Immature natural killer cell (primary cell): ENCODE results near the gene IRF2. TPM values are rescaled to one million over a fixed set of nuclear protein-coding genes. Genes with fewer than 3 reads are reported as not detected.

Experiments used
- DNase-seq, 3 donors: peaks; one replicate each; pipeline ENCODE4 v3.0.0; 2022; ENCODE audit warnings: mixed read lengths in 1 of 3
- H3K27ac Mint-ChIP-seq, 6 donors: one replicate each; pipeline ENCODE4 v1.8.0; 2020; ENCODE audit warnings: mixed read lengths in 6 of 6, mild to moderate bottlenecking in 5 of 6, inconsistent platforms in 4 of 6, moderate library complexity in 3 of 6
- H3K27me3 Mint-ChIP-seq, 3 donors: one replicate each; pipeline ENCODE4 v1.8.0; 2020 to 2021; ENCODE audit warnings: low read depth in 3 of 3, mild to moderate bottlenecking in 3 of 3, mixed read lengths in 3 of 3, moderate library complexity in 3 of 3, inconsistent platforms in 1 of 3
- H3K36me3 Mint-ChIP-seq, 3 donors: one replicate each; pipeline ENCODE4 v1.8.0; 2020; ENCODE audit warnings: mixed read lengths in 3 of 3, inconsistent platforms in 2 of 3, mild to moderate bottlenecking in 2 of 3
- H3K4me1 Mint-ChIP-seq, 2 donors: one replicate each; pipeline ENCODE4 v1.8.0; 2020; ENCODE audit warnings: inconsistent platforms in 2 of 2, mild to moderate bottlenecking in 2 of 2, mixed read lengths in 2 of 2, moderate library complexity in 1 of 2
- H3K4me3 Mint-ChIP-seq, 5 donors: one replicate each; pipeline ENCODE4 v1.8.0; 2020; ENCODE audit warnings: mild to moderate bottlenecking in 5 of 5, mixed read lengths in 5 of 5, inconsistent platforms in 3 of 5, moderate library complexity in 3 of 5
- H3K9me3 Mint-ChIP-seq, 6 donors: one replicate each; pipeline ENCODE4 v1.8.0; 2020; ENCODE audit warnings: mild to moderate bottlenecking in 6 of 6, mixed read lengths in 6 of 6, inconsistent platforms in 4 of 6, moderate library complexity in 3 of 6
- polyA plus RNA-seq, 3 donors: library from polyadenylated mRNA; unstranded; fragments of 300-500 nt; fragmentation: Illumina TruSeq; gene quantifications; one replicate each; pipeline ENCODE4 v1.2.3, GENCODE V29; 2021

IRF2 gene
- polyA plus RNA-seq, 3 donors from 2014 or later, result 68.5 to 103 (median 76.9) TPM

DNA sequence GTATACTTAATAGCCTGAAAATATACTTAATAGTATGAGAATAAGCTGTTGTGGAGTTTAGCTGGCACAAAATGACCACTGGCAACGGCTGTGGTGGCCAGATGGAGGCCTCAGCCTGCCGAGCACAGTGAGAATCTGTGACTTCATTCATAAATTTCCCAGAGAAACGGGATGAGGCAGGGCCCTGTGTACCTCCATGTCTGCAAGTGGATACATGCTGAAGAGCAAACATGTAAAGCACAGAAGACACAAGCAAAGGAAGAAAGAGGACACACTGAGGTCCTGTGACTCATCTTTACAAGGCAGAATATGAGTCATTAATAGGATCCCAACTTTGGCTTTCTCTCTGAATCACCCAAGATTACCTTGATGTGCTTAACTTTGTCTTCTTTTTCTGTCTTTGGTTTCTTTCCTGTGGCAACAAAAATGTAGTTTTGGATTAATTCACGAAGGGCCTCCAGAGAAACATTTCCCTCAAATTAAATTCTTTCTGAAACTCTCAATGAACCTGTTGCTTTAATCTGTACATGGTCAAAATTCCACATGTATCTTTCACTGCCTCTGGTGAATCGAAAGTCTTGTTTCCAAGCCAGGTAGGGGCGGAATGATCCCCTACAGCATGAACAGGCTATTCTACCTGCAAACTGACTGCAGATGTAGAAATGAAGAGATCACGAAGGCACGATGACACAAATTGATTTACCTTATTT, 56.4 kb downstream of the IRF2 start:
- H3K4me3 Mint-ChIP-seq, result peak overlapping the region; percentile 19 to 90 (median 86)
- peaks cover 0 to 5% (median 1%) of the 10 kb centered on the region in 3 donors for H3K27me3 Mint-ChIP-seq
- H3K27ac Mint-ChIP-seq, result peak overlapping the region; percentile 94 to 99 (median 98)
- peaks cover 0 to under 1% (median 0%) of the 10 kb centered on the region in 6 donors for H3K9me3 Mint-ChIP-seq
- H3K4me1 Mint-ChIP-seq, result peaks cover 58 to 90% of the 10 kb centered on the region in 2 donors
- peaks cover 14 to 42% (median 16%) of the 10 kb centered on the region in 3 donors for H3K36me3 Mint-ChIP-seq
- DNase-seq, result peak in 1 of 3 donors; percentile 16

DNA sequence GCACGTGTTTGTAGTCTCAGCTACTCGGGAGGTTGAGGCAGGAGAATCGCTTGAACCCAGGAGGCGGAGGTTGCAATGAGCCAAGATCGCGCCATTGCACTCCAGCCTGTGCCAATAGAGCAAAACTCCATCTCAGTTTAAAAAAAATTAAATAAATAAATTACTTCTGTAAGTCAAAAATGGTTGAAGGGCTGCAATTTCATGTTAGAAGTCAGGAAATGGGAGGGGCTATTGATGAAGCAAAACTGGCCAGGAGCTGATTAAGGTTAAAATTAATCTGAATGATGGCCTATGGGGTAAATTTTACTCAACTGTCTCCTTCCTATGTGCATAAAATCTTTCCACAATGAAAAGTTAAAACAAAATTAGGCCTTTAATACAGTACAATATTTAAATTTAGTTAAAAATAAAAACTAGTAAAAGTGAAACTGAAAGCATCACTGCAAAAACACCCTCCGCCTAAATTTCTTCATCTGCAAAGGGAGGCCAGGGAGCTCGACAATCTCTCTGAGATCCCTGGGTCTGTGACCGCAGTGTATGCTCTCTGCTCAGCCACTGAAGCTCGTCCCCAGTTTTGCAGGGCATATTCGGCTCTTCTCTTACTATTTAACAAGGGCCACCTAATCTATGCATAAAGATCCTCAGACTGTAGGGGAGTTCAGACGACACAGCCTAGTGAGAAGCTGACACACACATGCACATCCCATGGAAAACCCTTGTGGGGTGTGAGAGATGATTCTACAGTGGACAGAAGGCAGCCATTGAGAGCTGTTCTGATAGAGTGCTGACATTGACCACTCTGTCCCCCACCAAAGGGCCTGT, 57.2 kb downstream of the IRF2 start:
- Mint-ChIP-seq H3K9me3 (peaks cover 0 to 2% (median 0%) of the 10 kb centered on the region in 6 donors), H3K4me3 (peak overlapping the region; percentile 85 to 90 (median 86)), H3K27me3 (peaks cover 1 to 5% (median 2%) of the 10 kb centered on the region in 3 donors), H3K4me1 (peaks cover 60 to 90% of the 10 kb centered on the region in 2 donors), H3K36me3 (peaks cover 10 to 36% (median 11%) of the 10 kb centered on the region in 3 donors), H3K27ac (peak overlapping the region; percentile 94 to 99 (median 98))
- DNase-seq, result peak; percentile 51 to 63 (median 61)

DNA sequence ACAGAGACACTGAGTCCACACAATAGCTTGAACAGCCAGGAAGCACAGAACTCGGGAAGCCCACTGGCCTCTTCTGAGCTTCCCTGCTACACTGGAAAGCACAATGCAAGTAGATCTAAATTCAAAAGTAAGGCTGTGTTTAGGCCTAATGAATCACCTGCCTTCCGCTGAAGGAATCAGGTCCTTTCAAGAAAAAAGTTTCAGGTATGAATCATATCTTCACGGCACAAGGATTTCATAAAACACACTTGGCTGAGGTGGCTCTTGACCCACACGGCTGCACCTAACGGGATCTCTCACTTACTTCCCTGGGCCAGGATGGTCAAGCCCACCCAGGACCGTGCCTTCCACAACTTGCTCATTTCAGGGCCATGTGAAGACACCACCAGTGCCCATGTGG, 59.3 kb downstream of the IRF2 start:
- DNase-seq, result no peak
- peaks cover 0 to 2% (median 0%) of the 10 kb centered on the region in 6 donors for H3K9me3 Mint-ChIP-seq
- no peak overlapping the region for H3K4me3 Mint-ChIP-seq
- peaks cover 1 to 5% (median 2%) of the 10 kb centered on the region in 3 donors for H3K27me3 Mint-ChIP-seq
- peaks cover 50 to 86% of the 10 kb centered on the region in 2 donors for H3K4me1 Mint-ChIP-seq
- peaks cover 10 to 29% (median 11%) of the 10 kb centered on the region in 3 donors for H3K36me3 Mint-ChIP-seq
- peak overlapping the region in 4 of 6 donors; percentile 4 to 79 (median 30) for H3K27ac Mint-ChIP-seq

DNA sequence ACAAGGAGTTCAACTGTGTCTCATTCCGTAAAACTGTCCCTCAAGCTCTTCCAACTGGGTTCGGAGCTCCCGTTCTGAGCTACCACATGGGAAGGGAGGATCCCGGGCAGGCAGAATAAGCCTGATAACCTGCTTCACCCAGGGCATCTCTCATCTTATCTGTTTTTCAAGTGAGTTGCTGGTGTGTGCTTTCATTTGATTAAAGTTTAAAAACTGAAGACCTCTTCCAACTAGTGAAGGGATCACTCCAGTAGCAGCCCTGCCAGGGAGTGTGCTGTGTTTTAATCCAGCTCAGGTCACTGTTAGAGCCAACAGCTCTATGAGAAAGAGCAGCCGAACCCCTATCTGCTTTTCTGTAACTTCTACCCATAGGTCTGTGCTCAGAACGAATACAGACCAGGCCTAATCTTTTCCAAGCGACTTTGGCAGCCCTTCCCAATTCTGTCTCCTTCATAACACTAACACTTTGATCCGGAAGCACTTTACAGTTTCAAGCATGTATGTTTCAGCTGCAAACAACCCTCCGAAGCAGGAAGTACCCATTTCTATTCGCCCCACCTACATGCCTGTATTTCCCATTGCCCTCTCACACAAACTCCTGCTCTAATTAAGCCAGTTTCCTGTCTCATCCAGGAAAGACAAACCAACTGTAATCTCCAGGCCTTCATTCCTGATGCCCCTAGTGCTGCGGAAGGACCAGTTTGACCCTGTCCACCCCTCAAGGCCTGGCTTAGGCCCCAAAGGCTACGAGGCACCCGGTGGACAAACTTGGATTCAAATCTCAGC, 60.9 kb downstream of the IRF2 start:
- H3K36me3 Mint-ChIP-seq, result peaks cover 10 to 32% (median 10%) of the 10 kb centered on the region in 3 donors
- peak overlapping the region in 1 of 5 donors; percentile 53 for H3K4me3 Mint-ChIP-seq

DNA sequence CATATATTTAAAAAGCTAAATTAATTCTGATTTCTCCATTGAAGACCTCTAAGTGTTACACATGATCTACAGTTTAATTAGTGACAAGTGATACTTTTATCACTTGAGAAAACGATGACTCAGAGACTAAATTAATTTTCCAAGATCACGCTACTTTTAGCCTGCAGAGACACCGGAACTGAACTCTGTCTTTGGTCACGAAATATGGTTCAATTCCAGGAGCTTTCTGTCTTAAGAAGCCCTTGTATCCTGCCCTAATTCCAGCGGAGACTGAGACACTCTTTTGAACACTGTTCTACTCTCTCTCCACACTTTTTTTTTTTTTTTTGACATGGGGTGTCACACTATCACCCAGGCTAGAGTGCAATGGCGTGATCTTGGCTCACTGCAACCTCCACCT, 63.6 kb downstream of the IRF2 start:
- H3K36me3 Mint-ChIP-seq, result peaks cover 4 to 38% (median 15%) of the 10 kb centered on the region in 3 donors
- H3K9me3 Mint-ChIP-seq, result peaks cover 0 to 2% (median 0%) of the 10 kb centered on the region in 6 donors
- H3K27me3 Mint-ChIP-seq, result peaks cover 0 to 6% (median 2%) of the 10 kb centered on the region in 3 donors
- DNase-seq, result no peak
- H3K27ac Mint-ChIP-seq, result peak overlapping the region; percentile 74 to 98 (median 92)
- H3K4me3 Mint-ChIP-seq, result peak overlapping the region in 2 of 5 donors; percentile 1 to 87
- peaks cover 62 to 89% of the 10 kb centered on the region in 2 donors for H3K4me1 Mint-ChIP-seq

More for the DNA sequence above, 60.9 kb downstream of the IRF2 start:
- DNase-seq, result no peak
- Mint-ChIP-seq H3K27me3 (peaks cover 2 to 5% (median 3%) of the 10 kb centered on the region in 3 donors), H3K9me3 (peaks cover 0 to 2% (median 0%) of the 10 kb centered on the region in 6 donors), H3K4me1 (peaks cover 61 to 95% of the 10 kb centered on the region in 2 donors), H3K27ac (peak overlapping the region; percentile 73 to 90 (median 78))

DNA sequence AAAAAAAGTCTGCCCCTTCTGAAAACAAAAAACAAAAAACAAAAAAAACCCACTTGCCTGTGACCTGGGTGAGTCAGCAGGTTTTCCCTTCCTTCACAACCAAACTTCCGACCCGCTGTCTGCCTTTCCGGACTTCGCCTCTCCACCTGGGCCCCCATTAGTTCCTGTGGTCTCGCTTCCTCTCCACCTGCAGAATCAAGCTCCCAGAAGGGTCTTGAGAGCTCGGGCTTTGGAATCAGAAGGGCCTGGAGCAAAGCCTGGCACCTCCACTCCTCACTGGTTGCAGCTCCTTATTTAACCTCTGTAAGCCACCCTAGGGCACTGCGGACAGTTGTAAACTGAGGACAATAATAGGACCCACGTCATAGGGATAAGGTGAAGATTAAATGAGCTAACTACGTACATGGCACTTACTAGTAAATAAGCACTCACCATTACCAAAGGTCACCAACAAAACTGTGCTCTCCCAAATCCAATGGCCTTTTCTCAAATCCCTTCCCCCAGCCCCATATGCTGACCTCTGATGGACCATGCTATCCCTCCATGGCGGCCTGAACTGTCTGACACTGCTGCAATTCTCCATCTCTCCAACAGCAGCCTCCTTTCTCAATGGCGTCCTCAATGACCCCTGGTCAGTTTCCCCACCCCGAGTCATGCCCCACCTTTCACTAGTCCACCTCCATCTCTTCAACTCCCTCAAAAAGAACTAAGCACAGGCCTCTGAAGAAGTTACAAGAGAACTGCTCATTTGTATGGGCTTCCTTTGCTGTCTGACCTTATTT, 64.2 kb downstream of the IRF2 start:
- H3K27ac Mint-ChIP-seq, result peak overlapping the region; percentile 74 to 98 (median 92)
- H3K36me3 Mint-ChIP-seq, result peaks cover 7 to 39% (median 16%) of the 10 kb centered on the region in 3 donors
- peak overlapping the region; percentile 65 to 87 (median 72) for H3K4me3 Mint-ChIP-seq
- peaks cover 0 to 6% (median 2%) of the 10 kb centered on the region in 3 donors for H3K27me3 Mint-ChIP-seq
- peak; percentile 16 to 32 (median 25) for DNase-seq
- peaks cover 0 to 2% (median 0%) of the 10 kb centered on the region in 6 donors for H3K9me3 Mint-ChIP-seq
- H3K4me1 Mint-ChIP-seq, result peaks cover 62 to 88% of the 10 kb centered on the region in 2 donors

DNA sequence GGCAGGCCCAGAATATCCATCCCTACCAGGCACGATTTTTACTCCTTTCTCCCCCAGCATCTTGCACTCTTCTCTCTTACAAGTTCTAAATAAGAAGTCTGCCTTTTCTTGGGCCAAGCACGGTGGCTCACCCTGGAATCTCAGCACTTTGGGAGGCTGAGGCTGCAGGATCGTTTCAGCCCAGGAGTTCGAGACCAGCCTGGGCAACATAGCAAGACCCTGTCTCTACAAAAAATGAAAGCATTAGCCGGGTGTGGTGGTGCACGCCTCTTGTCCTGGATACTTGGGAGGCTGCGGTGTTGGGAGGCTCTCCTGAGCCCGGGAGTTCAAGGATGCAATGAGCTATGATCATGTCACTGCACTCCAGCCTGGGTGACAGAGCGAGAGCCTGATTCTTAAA, 64.8 kb downstream of the IRF2 start:
- Mint-ChIP-seq H3K9me3 (peaks cover 0 to 2% (median 0%) of the 10 kb centered on the region in 6 donors), H3K27me3 (peaks cover 0 to 6% (median 2%) of the 10 kb centered on the region in 3 donors), H3K4me1 (peaks cover 62 to 82% of the 10 kb centered on the region in 2 donors), H3K36me3 (peaks cover 3 to 40% (median 14%) of the 10 kb centered on the region in 3 donors), H3K4me3 (peak overlapping the region; percentile 65 to 87 (median 72)), H3K27ac (peak overlapping the region; percentile 74 to 98 (median 92))
- DNase-seq, result no peak

DNA sequence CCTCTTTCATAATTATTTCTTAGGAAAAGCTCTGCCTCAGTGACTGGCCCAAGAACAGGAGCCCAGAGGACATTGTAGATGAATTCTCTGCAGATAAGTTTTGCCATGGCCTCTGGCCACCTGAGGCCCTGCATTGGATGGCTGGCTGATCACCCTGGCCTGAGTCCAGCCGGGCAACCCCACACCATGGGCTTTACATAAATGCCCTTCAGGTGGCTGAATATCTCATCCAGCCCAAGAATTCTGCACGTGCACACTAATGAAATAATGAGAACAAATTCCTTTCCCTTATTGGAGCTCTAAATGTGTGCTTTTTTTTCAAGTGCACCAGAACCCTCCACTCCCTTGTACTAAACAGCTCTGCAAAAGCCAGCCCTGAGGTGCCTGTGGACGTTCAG, 65.7 kb downstream of the IRF2 start:
- H3K4me3 Mint-ChIP-seq, result peak overlapping the region in 4 of 5 donors; percentile 21 to 87 (median 73)
- peaks cover 3 to 41% (median 14%) of the 10 kb centered on the region in 3 donors for H3K36me3 Mint-ChIP-seq

DNA sequence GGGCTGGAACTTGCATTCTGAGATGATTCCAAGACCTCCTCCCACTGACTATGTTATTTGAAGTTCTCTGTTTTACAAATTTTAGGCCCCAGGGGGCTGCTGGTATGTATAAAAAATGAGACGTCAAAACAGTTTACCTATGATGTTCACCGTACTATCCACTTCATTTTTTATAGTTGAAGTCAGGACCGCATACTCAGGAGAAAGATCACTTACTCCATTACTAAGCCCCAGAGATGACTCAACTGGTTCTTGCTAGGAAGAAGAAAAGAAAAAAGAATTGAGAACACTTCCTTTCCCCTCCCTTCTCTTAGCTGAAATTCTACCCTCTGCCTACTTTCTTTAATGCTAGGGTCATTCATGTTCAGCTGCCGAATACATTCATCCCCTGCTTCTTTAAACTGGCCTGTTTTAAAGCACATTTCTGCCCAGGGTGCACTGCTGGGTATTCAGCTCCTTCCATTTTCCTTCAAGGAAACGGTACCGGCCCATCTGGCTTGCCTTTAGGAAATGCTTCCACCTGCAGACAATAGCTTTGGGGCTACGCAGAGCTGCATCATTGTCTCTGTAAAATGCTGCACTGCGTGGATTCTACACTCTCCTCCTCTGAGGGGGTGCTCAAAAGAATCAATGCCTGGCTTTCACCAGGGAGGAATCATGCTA, 66.2 kb downstream of the IRF2 start:
- Mint-ChIP-seq H3K27ac (peak overlapping the region; percentile 74 to 98 (median 92)), H3K9me3 (peaks cover 0 to 2% (median 0%) of the 10 kb centered on the region in 6 donors), H3K4me3 (no peak overlapping the region), H3K36me3 (peaks cover 6 to 42% (median 18%) of the 10 kb centered on the region in 3 donors), H3K27me3 (peaks cover 0 to 6% (median 2%) of the 10 kb centered on the region in 3 donors), H3K4me1 (peaks cover 56 to 68% of the 10 kb centered on the region in 2 donors)
- DNase-seq, result no peak

More for the DNA sequence above, 65.7 kb downstream of the IRF2 start:
- Mint-ChIP-seq H3K4me1 (peaks cover 57 to 74% of the 10 kb centered on the region in 2 donors), H3K9me3 (peaks cover 0 to 2% (median 0%) of the 10 kb centered on the region in 6 donors), H3K27me3 (peaks cover 0 to 6% (median 2%) of the 10 kb centered on the region in 3 donors), H3K27ac (peak overlapping the region; percentile 74 to 98 (median 92))
- DNase-seq, result no peak

DNA sequence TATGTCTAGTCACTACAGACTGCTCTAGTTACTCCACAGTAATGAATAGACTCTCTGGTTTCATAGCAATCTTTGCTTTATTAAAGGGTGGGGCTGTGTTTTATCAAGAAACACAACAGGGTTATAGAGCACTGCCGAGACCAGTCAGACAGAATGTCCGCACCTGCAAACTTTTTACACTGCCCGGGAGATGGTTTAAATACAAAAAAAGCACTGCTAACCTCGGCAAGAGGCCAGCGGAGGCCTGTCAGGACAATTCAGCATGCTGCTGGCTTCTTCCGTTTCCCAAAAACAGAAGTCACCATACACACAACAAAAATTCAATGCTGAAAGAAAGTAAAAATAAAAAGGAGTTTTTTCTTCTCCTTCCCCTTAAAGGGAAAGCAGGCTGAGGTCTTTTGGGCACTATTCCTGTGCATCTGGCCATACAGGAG, 67.4 kb downstream of the IRF2 start:
- Mint-ChIP-seq H3K4me1 (peaks cover 48 to 64% of the 10 kb centered on the region in 2 donors), H3K27me3 (peaks cover 0 to 4% (median 0%) of the 10 kb centered on the region in 3 donors), H3K9me3 (no peaks in the 10 kb centered on the region), H3K27ac (peak overlapping the region in 5 of 6 donors; percentile 40 to 98 (median 70)), H3K36me3 (peaks cover 6 to 49% (median 18%) of the 10 kb centered on the region in 3 donors), H3K4me3 (no peak overlapping the region)
- no peak for DNase-seq

DNA sequence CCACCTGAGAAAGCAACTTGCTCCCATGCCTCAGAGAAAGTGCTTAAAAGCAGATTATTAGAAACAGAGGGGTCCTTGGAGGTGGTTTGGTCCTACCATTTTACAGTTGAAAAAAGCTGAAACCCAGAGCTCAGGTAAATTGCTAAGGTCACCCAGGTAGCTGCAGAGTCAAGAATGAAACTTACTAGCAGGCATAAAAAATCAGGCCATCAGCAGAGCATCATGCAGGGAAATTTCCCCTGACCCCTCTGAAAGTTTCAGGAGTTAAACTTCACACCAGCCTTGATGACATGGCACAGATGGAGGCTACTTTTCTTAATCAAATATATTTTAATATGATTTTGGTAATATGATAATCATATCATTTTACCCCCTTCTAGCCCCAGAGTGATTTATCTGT, 70.3 kb downstream of the IRF2 start:
- Mint-ChIP-seq H3K4me1 (peaks cover 27 to 53% of the 10 kb centered on the region in 2 donors), H3K27ac (peak overlapping the region in 1 of 6 donors; percentile 42), H3K27me3 (peaks cover 0 to 2% (median 0%) of the 10 kb centered on the region in 3 donors), H3K4me3 (no peak overlapping the region), H3K36me3 (peaks cover 10 to 66% (median 43%) of the 10 kb centered on the region in 3 donors), H3K9me3 (no peaks in the 10 kb centered on the region)
- no peak for DNase-seq
